ENCODE measurements around the gene COG5. TPM values are rescaled to one million over a fixed set of nuclear protein-coding genes. Genes with fewer than 3 reads are reported as not detected.

The COG5 gene
- total and polyA plus RNA-seq, 10 donors = 3.6 to 86.6 (median 48.7) TPM

GRCh38 chr7:107169120-107170050, 394.3 kb downstream of the COG5 start:
- Histone ChIP-seq H3K4me1 (peaks cover 35 to 62% (median 47%) of the 10 kb centered on the region in 6 donors), H3K27ac (peak overlapping the region; percentile 87 to 99 (median 98)), H3K36me3 (peaks cover 0 to 10% (median 1%) of the 10 kb centered on the region in 6 donors), H3K4me3 (peak overlapping the region; percentile 72 to 98 (median 86)), H3K9me3 (no peaks in the 10 kb centered on the region), H3K27me3 (replicated peaks in 1 of 7) (no peaks in the 10 kb centered on the region)
- peak; percentile 97 for DNase-seq
- TF ChIP-seq POLR2A (IDR thresholded peaks at IDR 0.05) (peak in 1 of 3 donors; percentile 45), POLR2AphosphoS5 (IDR thresholded peaks at IDR 0.05) (peak; percentile 80 to 90 (median 88))
- TF ChIP-seq, protein P1, sequence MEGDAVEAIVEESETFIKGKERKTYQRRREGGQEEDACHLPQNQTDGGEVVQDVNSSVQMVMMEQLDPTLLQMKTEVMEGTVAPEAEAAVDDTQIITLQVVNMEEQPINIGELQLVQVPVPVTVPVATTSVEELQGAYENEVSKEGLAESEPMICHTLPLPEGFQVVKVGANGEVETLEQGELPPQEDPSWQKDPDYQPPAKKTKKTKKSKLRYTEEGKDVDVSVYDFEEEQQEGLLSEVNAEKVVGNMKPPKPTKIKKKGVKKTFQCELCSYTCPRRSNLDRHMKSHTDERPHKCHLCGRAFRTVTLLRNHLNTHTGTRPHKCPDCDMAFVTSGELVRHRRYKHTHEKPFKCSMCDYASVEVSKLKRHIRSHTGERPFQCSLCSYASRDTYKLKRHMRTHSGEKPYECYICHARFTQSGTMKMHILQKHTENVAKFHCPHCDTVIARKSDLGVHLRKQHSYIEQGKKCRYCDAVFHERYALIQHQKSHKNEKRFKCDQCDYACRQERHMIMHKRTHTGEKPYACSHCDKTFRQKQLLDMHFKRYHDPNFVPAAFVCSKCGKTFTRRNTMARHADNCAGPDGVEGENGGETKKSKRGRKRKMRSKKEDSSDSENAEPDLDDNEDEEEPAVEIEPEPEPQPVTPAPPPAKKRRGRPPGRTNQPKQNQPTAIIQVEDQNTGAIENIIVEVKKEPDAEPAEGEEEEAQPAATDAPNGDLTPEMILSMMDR (IDR thresholded peaks at IDR 0.05 in 8 of 11, conservative IDR thresholded peaks at IDR 0.05 in 3 of 11) = peak in 1 of 11 experiments; percentile 19
- intact Hi-C loops (cut with DNase I; ENCODE audit: low total_unique reads) = no loop called here
- WGBS, 5 donors = 0 to 1% (median 1%) methylated on average over 41 to 73 of the region's 73 CpGs

GRCh38 chr7:107168233-107169119, 395.2 kb downstream of the COG5 start, which contains the start of gene HBP1:
TSS of gene HBP1 (plus strand) at chr7:107169003. CDS start at chr7:107179894, 10,891 bp downstream.
- intact Hi-C loops (cut with DNase I; ENCODE audit: low total_unique reads) = no loop called here
- WGBS, 5 donors = 0 to 1% (median 0%) methylated on average over 41 to 44 of the region's 44 CpGs

GRCh38 chr7:107167483-107168232, 396.1 kb downstream of the COG5 start:
- TF ChIP-seq POLR2A (IDR thresholded peaks at IDR 0.05) = no peak
- TF ChIP-seq, protein P1 (IDR thresholded peaks at IDR 0.05 in 8 of 11, conservative IDR thresholded peaks at IDR 0.05 in 3 of 11) = peak in 10 of 11 experiments; percentile 18 to 55 (median 45)
- TF ChIP-seq POLR2AphosphoS5 (IDR thresholded peaks at IDR 0.05) = no peak
- WGBS, 5 donors = 0 to 1% (median 0%) methylated on average over 15 of the region's 15 CpGs
- Histone ChIP-seq H3K9me3 (no peaks in the 10 kb centered on the region), H3K4me1 (peaks cover 21 to 45% (median 30%) of the 10 kb centered on the region in 6 donors), H3K27me3 (replicated peaks in 1 of 7) (no peaks in the 10 kb centered on the region), H3K4me3 (peak overlapping the region; percentile 20 to 98 (median 50)), H3K36me3 (peaks cover 0 to 8% (median 1%) of the 10 kb centered on the region in 6 donors), H3K27ac (peak overlapping the region; percentile 87 to 99 (median 97))
- intact Hi-C loops (cut with DNase I; ENCODE audit: low total_unique reads) = no loop called here
- DNase-seq = no peak

More at GRCh38 chr7:107168233-107169119, 395.2 kb downstream of the COG5 start, which contains the start of gene HBP1:
- Histone ChIP-seq H3K27ac (peak within 1 kb of the TSS; percentile 87 to 99 (median 98)), H3K36me3 (peaks cover 0 to 8% (median 1%) of the 10 kb centered on the region in 6 donors), H3K4me1 (peaks cover 29 to 53% (median 38%) of the 10 kb centered on the region in 6 donors), H3K27me3 (replicated peaks in 1 of 7) (no peaks in the 10 kb centered on the region), H3K9me3 (no peaks in the 10 kb centered on the region), H3K4me3 (peak within 1 kb of the TSS; percentile 72 to 98 (median 86))
- TF ChIP-seq POLR2A (IDR thresholded peaks at IDR 0.05) (peak; percentile 83 to 89 (median 89)), POLR2AphosphoS5 (IDR thresholded peaks at IDR 0.05) (peak; percentile 87 to 94 (median 87))
- TF ChIP-seq, protein P1 (IDR thresholded peaks at IDR 0.05 in 8 of 11, conservative IDR thresholded peaks at IDR 0.05 in 3 of 11) = peak in 2 of 11 experiments; percentile 18 to 23
- peak; percentile 97 for DNase-seq
